ENCODE data around the gene USP35. TPM values are rescaled to one million over a fixed set of nuclear protein-coding genes. Genes with fewer than 3 reads are reported as not detected.
"Not testable (repeated sequence)": the region's sequence is repeated elsewhere in the genome, so short reads cannot be mapped to it uniquely, and the experiment has no call there.

USP35 gene
- total and polyA plus RNA-seq, 7 donors = 1.3 to 7.1 (median 3.3) TPM

- no peaks in the 10 kb centered on the region for H3K4me1 ChIP-seq
- peak; percentile 47 to 89 (median 74) for ATAC-seq
Measured at GRCh38 chr11:78168539-78169477, 19.9 kb upstream of the USP35 start.

GRCh38 chr11:78170413-78170812 lies 18.3 kb upstream of the USP35 start:
- H3K4me3 ChIP-seq = no peak overlapping the region
- no peaks in the 10 kb centered on the region for H3K27me3 ChIP-seq (ENCODE audit: insufficient read depth in 3 of 3, low read length in 2 of 3)
- 82 to 90% (median 87%) methylated on average over 11 of the region's 11 CpGs for WGBS, 3 donors
- no peaks in the 10 kb centered on the region for H3K9me3 ChIP-seq
- no peaks in the 10 kb centered on the region for H3K4me1 ChIP-seq
- intact Hi-C loops (cut with DNase I) = no loop called here
- ATAC-seq (no peak), DNase-seq (no peak)
- H3K27ac ChIP-seq = peak overlapping the region; percentile 68
- peaks cover 0 to 27% of the 10 kb centered on the region in 2 donors for H3K36me3 ChIP-seq (ENCODE audit: insufficient read depth in 1 of 2, low read depth in 1 of 2)
- TF ChIP-seq, protein P1, sequence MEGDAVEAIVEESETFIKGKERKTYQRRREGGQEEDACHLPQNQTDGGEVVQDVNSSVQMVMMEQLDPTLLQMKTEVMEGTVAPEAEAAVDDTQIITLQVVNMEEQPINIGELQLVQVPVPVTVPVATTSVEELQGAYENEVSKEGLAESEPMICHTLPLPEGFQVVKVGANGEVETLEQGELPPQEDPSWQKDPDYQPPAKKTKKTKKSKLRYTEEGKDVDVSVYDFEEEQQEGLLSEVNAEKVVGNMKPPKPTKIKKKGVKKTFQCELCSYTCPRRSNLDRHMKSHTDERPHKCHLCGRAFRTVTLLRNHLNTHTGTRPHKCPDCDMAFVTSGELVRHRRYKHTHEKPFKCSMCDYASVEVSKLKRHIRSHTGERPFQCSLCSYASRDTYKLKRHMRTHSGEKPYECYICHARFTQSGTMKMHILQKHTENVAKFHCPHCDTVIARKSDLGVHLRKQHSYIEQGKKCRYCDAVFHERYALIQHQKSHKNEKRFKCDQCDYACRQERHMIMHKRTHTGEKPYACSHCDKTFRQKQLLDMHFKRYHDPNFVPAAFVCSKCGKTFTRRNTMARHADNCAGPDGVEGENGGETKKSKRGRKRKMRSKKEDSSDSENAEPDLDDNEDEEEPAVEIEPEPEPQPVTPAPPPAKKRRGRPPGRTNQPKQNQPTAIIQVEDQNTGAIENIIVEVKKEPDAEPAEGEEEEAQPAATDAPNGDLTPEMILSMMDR (IDR thresholded peaks at IDR 0.05) = no peak

More at GRCh38 chr11:78168539-78169477, 19.9 kb upstream of the USP35 start:
- intact Hi-C loops (cut with DNase I) = no loop called here
- H3K27me3 ChIP-seq (ENCODE audit: insufficient read depth in 3 of 3, low read length in 2 of 3) = no peaks in the 10 kb centered on the region
- no peak overlapping the region for H3K4me3 ChIP-seq
- no peaks in the 10 kb centered on the region for H3K9me3 ChIP-seq
- peak overlapping the region; percentile 68 for H3K27ac ChIP-seq
- DNase-seq = peak; percentile 87 to 92
- WGBS, 3 donors = 33 to 43% (median 39%) methylated on average over 17 of the region's 17 CpGs
- H3K36me3 ChIP-seq (ENCODE audit: insufficient read depth in 1 of 2, low read depth in 1 of 2) = peaks cover 0 to 21% of the 10 kb centered on the region in 2 donors
- TF ChIP-seq, protein P1 (IDR thresholded peaks at IDR 0.05) = no peak

DNA sequence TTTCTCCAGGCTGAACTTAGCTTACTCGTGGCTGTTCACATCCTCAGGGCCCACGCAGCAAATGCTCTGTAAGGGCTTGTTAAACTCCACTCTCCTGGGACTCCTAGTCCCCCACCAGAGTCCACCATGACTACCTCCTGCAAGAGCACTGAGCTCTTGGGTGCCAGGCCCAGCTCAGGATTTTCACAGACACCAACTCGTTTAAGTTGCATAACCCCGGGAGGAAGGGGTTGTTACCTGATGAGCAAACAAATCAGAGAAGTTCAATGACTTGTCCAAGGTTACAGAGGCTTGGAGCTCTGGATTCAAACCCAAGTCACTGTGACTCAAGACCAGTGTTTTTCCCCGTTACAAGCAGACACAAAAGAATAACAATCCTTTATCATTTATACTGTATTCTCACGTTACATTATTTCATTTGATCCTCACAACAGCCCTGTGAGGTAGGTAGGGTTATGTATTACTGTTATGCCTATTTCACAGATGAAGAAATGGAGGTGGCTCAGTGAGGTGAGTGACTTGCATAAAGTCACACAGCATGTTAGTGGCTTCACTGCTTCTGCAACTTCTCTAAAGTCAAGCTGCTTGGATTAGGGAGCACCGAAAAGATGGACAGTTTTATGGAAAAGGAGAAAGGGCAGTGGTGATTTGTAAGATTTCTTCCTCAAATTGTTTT lies 17.7 kb upstream of the USP35 start:
- intact Hi-C loops (cut with DNase I) = no loop called here
- H3K27me3 ChIP-seq (ENCODE audit: insufficient read depth in 3 of 3, low read length in 2 of 3) = no peaks in the 10 kb centered on the region
- WGBS, 3 donors = 80 to 89% (median 81%) methylated on average over 7 of the region's 7 CpGs
- H3K36me3 ChIP-seq (ENCODE audit: insufficient read depth in 1 of 2, low read depth in 1 of 2) = peaks cover 0 to 27% of the 10 kb centered on the region in 2 donors
- no peak for ATAC-seq
- no peak overlapping the region for H3K4me3 ChIP-seq
- no peak for DNase-seq
- no peak overlapping the region for H3K27ac ChIP-seq
- TF ChIP-seq, protein P1 (IDR thresholded peaks at IDR 0.05) = no peak
- H3K4me1 ChIP-seq = no peaks in the 10 kb centered on the region
- no peaks in the 10 kb centered on the region for H3K9me3 ChIP-seq

DNA sequence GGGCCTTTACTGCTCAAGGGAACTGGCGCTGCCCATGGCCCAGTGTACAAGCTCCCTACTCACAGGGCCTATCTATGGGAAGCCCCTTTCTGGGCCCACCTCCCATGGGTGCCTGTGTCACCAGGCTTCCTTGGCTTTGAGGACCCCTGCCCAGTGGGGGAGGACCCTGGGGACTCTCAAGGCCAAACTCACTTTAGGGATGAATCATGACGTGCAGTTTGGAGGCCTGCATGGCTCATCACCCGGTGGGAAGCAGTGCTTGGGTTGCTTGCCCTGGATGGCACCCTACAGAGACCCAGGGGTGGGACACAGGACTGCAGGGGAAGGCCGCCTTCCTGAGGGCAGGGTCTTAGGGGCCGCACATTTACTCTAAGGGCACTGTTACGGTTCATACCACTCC lies 16.8 kb upstream of the USP35 start:
- no peaks in the 10 kb centered on the region for H3K4me1 ChIP-seq
- 94 to 98% (median 95%) methylated on average over 6 of the region's 6 CpGs for WGBS, 3 donors
- H3K4me3 ChIP-seq = no peak overlapping the region
- ATAC-seq = no peak
- no peaks in the 10 kb centered on the region for H3K9me3 ChIP-seq
- H3K36me3 ChIP-seq (ENCODE audit: insufficient read depth in 1 of 2, low read depth in 1 of 2) = peaks cover 0 to 27% of the 10 kb centered on the region in 2 donors
- no peak overlapping the region for H3K27ac ChIP-seq
- DNase-seq = no peak
- intact Hi-C loops (cut with DNase I) = no loop called here
- TF ChIP-seq, protein P1 (IDR thresholded peaks at IDR 0.05) = no peak
- no peaks in the 10 kb centered on the region for H3K27me3 ChIP-seq (ENCODE audit: insufficient read depth in 3 of 3, low read length in 2 of 3)

GRCh38 chr11:78175862-78176261 lies 12.9 kb upstream of the USP35 start:
- peaks cover 0 to 27% of the 10 kb centered on the region in 2 donors for H3K36me3 ChIP-seq (ENCODE audit: insufficient read depth in 1 of 2, low read depth in 1 of 2)
- DNase-seq; H3K9me3 ChIP-seq; intact Hi-C loops (cut with DNase I); ATAC-seq; H3K27ac ChIP-seq; H3K27me3 ChIP-seq (ENCODE audit: insufficient read depth in 3 of 3, low read length in 2 of 3); H3K4me1 ChIP-seq; H3K4me3 ChIP-seq: not testable (repeated sequence)
- 95 to 99% (median 98%) methylated on average over 3 of the region's 3 CpGs for WGBS, 3 donors
